WTC11 (cell line): ENCODE data around the gene RFC1. TPM values are rescaled to one million over a fixed set of nuclear protein-coding genes. Genes with fewer than 3 reads are reported as not detected.
A peak's percentile ranks its signal among the peaks of the same experiment; 100 is the strongest.
"Not testable (repeated sequence)": the region's sequence is repeated elsewhere in the genome, so short reads cannot be mapped to it uniquely, and the experiment has no call there.

ENCODE experiments used
- ATAC-seq: fragments of 200-7000 bp; cut with Tn5 transposase; 2 replicates; pipeline ENCODE4 v1.10.0; 2021; ENCODE audit warnings: mild to moderate bottlenecking, moderate library complexity
- CTCF ChIA-PET: fragments of 300-600 bp; sonication (Branson Sonifier 250); formaldehyde crosslinking; loops from one replicate; lab custom pipeline; 2021; ENCODE audit warnings: antibody characterized with exemption; lab: Charles Lee
- POLR2A ChIA-PET: fragments of 350-600 bp; sonication (Branson Sonifier 250); formaldehyde crosslinking; loops from one replicate; lab custom pipeline; 2021; ENCODE audit warnings: antibody characterized with exemption; lab: Charles Lee
- DNase-seq: peaks from one replicate; pipeline ENCODE4 v3.0.0; 2021; ENCODE audit warnings: low spot score
- H3K27ac Mint-ChIP-seq: 2 replicates; pipeline ENCODE4 v1.8.0; 2021; ENCODE audit warnings: mixed read lengths
- H3K27me3 Mint-ChIP-seq: 2 replicates; pipeline ENCODE4 v1.8.0; 2021; ENCODE audit warnings: low read depth, mild to moderate bottlenecking, moderate library complexity, mixed read lengths
- H3K36me3 Mint-ChIP-seq: 2 replicates; pipeline ENCODE4 v1.8.0; 2021; ENCODE audit warnings: mixed read lengths
- H3K4me1 Mint-ChIP-seq: 2 replicates; pipeline ENCODE4 v1.8.0; 2022; ENCODE audit warnings: mixed read lengths
- H3K4me3 Mint-ChIP-seq: 2 replicates; pipeline ENCODE4 v1.8.0; 2021; ENCODE audit warnings: mild to moderate bottlenecking, moderate library complexity, mixed read lengths
- H3K9me3 Mint-ChIP-seq: 2 replicates; pipeline ENCODE4 v1.8.0; 2021; ENCODE audit warnings: mixed read lengths
- ATF2 ChIP-seq: sonication (generic); formaldehyde crosslinking; IDR thresholded peaks from 2 replicates; pipeline ENCODE4 v1.8.1; 2022; ENCODE audit warnings: low read depth, missing genetic modification reagents, borderline replicate concordance
- ATF3 ChIP-seq: sonication (generic); formaldehyde crosslinking; conservative IDR thresholded peaks from 2 replicates; pipeline ENCODE4 v1.8.1; 2022; ENCODE audit warnings: mild to moderate bottlenecking, missing genetic modification reagents
- CBFB ChIP-seq: sonication (generic); formaldehyde crosslinking; IDR thresholded peaks from 2 replicates; pipeline ENCODE4 v1.8.1; 2022; ENCODE audit warnings: mild to moderate bottlenecking, low read depth, missing genetic modification reagents
- CREM ChIP-seq: sonication (generic); formaldehyde crosslinking; IDR thresholded peaks from 2 replicates; pipeline ENCODE4 v1.8.1; 2022; ENCODE audit warnings: mild to moderate bottlenecking, missing genetic modification reagents, moderate library complexity
- FOXP1 ChIP-seq: sonication (generic); formaldehyde crosslinking; IDR thresholded peaks from 2 replicates; pipeline ENCODE4 v1.8.0; 2022; ENCODE audit warnings: missing genetic modification reagents, mild to moderate bottlenecking, moderate library complexity, borderline replicate concordance
- HMGXB4 ChIP-seq: sonication (generic); formaldehyde crosslinking; IDR thresholded peaks from 2 replicates; pipeline ENCODE4 v1.8.1; 2023; ENCODE audit warnings: mild to moderate bottlenecking, moderate library complexity, missing genetic modification reagents
- KAT7 ChIP-seq: sonication (generic); formaldehyde crosslinking; IDR thresholded peaks from 2 replicates; pipeline ENCODE4 v1.8.1; 2023; ENCODE audit warnings: missing genetic modification reagents, mild to moderate bottlenecking, borderline replicate concordance
- NR1H2 ChIP-seq: sonication (generic); formaldehyde crosslinking; IDR thresholded peaks from 2 replicates; pipeline ENCODE4 v1.9.0; 2021; ENCODE audit warnings: mild to moderate bottlenecking, moderate library complexity, missing genetic modification reagents
- PREB ChIP-seq: sonication (generic); formaldehyde crosslinking; IDR thresholded peaks from 2 replicates; pipeline ENCODE4 v1.8.1; 2022; ENCODE audit warnings: mild to moderate bottlenecking, missing genetic modification reagents, moderate library complexity, borderline replicate concordance
- SMAD4 ChIP-seq: sonication (generic); formaldehyde crosslinking; IDR thresholded peaks from 2 replicates; pipeline ENCODE4 v1.8.0; 2022; ENCODE audit warnings: mild to moderate bottlenecking, missing genetic modification reagents
- TCF7 ChIP-seq: sonication (generic); formaldehyde crosslinking; IDR thresholded peaks from 2 replicates; pipeline ENCODE4 v1.8.0; 2022; ENCODE audit warnings: mild to moderate bottlenecking, low read depth, missing genetic modification reagents, moderate library complexity
- TEAD4 ChIP-seq: sonication (generic); formaldehyde crosslinking; IDR thresholded peaks from 2 replicates; pipeline ENCODE4 v1.8.0; 2022; ENCODE audit warnings: mild to moderate bottlenecking, missing genetic modification reagents
- ZBTB43 ChIP-seq: sonication (generic); formaldehyde crosslinking; IDR thresholded peaks from 2 replicates; pipeline ENCODE4 v1.8.1; 2023; ENCODE audit warnings: mild to moderate bottlenecking, missing genetic modification reagents
- ZNF263 ChIP-seq: sonication (generic); formaldehyde crosslinking; IDR thresholded peaks from 2 replicates; pipeline ENCODE4 v1.8.1; 2022; ENCODE audit warnings: low read depth, mild to moderate bottlenecking, moderate library complexity, missing genetic modification reagents
- ZNF281 ChIP-seq: sonication (generic); formaldehyde crosslinking; IDR thresholded peaks from 2 replicates; pipeline ENCODE4 v1.8.0; 2023; ENCODE audit warnings: mild to moderate bottlenecking, missing genetic modification reagents
- ZNF416 ChIP-seq: fragments of 250-450 bp; sonication (Bioruptor Pico); IDR thresholded peaks from 2 replicates; pipeline ENCODE4 v1.9.0; 2021; ENCODE audit warnings: mild to moderate bottlenecking, inconsistent platforms
- ZNF532 ChIP-seq: fragments of 250-450 bp; sonication (Bioruptor Pico); IDR thresholded peaks from 2 replicates; pipeline ENCODE4 v1.9.0; 2021; ENCODE audit warnings: mild to moderate bottlenecking, borderline replicate concordance
- total RNA-seq: library from RNA; stranded (reverse); gene quantifications from 3 replicates; pipeline ENCODE4 v1.2.3, GENCODE V29; 2021

Gene RFC1
- total RNA-seq, 1 experiment from 2014 or later: 59.4 TPM

- no peak for DNase-seq
- Mint-ChIP-seq H3K4me1 (peaks cover 5% of the 10 kb centered on the region; the same call in 1 of the 2 replicates), H3K9me3 (no peaks in the 10 kb centered on the region), H3K27me3 (no peaks in the 10 kb centered on the region), H3K27ac (peak overlapping the region; percentile 63), H3K4me3 (no peak overlapping the region), H3K36me3 (peaks cover 15% of the 10 kb centered on the region)
- ChIA-PET POLR2A (no interaction called here), CTCF (no interaction called here)
- TF ChIP-seq TEAD4 (CRISPR knock-in tag): no peak
- TF ChIP-seq FOXP1 (CRISPR knock-in tag): no peak
- no peak for ATAC-seq
These were observed 12.5 kb downstream of the RFC1 start for GRCh38 chr4:39353478-39354253.

- H3K27me3 Mint-ChIP-seq, CTCF ChIA-PET, ATAC-seq, DNase-seq, H3K4me1 Mint-ChIP-seq, H3K9me3 Mint-ChIP-seq, POLR2A ChIA-PET, H3K4me3 Mint-ChIP-seq: not testable (repeated sequence)
- Mint-ChIP-seq H3K27ac (peak overlapping the region; percentile 63; the same call in 1 of the 2 replicates), H3K36me3 (peaks cover 15% of the 10 kb centered on the region)
These were observed 13.0 kb downstream of the RFC1 start for GRCh38 chr4:39353149-39353477.

- H3K27me3 Mint-ChIP-seq: no peaks in the 10 kb centered on the region
- ATAC-seq (no peak), DNase-seq (no peak)
- H3K27ac Mint-ChIP-seq: no peak overlapping the region
- POLR2A ChIA-PET: no interaction called here
- peaks cover 20% of the 10 kb centered on the region for H3K36me3 Mint-ChIP-seq
- H3K4me3 Mint-ChIP-seq: no peak overlapping the region
- peaks cover 5% of the 10 kb centered on the region; the same call in 1 of the 2 replicates for H3K4me1 Mint-ChIP-seq
- H3K9me3 Mint-ChIP-seq: no peaks in the 10 kb centered on the region
- CTCF ChIA-PET: no interaction called here
- TF ChIP-seq HMGXB4 (CRISPR knock-in tag) (no peak), PREB (CRISPR knock-in tag) (no peak), CBFB (CRISPR knock-in tag) (no peak), ZBTB43 (CRISPR knock-in tag) (no peak), ATF3 (CRISPR knock-in tag) (no peak), CREM (no peak), NR1H2 (CRISPR knock-in tag) (no peak), ZNF281 (no peak), ZNF532 (CRISPR knock-in tag) (no peak), ATF2 (CRISPR knock-in tag) (no peak), TCF7 (CRISPR knock-in tag) (no peak), SMAD4 (CRISPR knock-in tag) (no peak), KAT7 (CRISPR knock-in tag) (no peak), TEAD4 (CRISPR knock-in tag) (no peak), ZNF416 (CRISPR knock-in tag) (no peak), ZNF263 (CRISPR knock-in tag) (no peak)
These were observed 16.8 kb downstream of the RFC1 start for GRCh38 chr4:39349326-39349725.
